ENCODE data around the gene EGF.
"Not testable (repeated sequence)": the region's sequence is repeated elsewhere in the genome, so short reads cannot be mapped to it uniquely, and the experiment has no call there.

Gene EGF

GRCh38 chr4:109998867-109999584, 86.3 kb downstream of the EGF start:
- no peak for DNase-seq

GRCh38 chr4:109999585-109999912, 86.9 kb downstream of the EGF start:
- no peak for DNase-seq

- no peak for DNase-seq
These were observed 89.6 kb downstream of the EGF start for GRCh38 chr4:110002326-110002725.

- no peak for DNase-seq
These were observed 90.9 kb downstream of the EGF start for GRCh38 chr4:110003401-110004187.

- no peak for DNase-seq
These were observed 91.9 kb downstream of the EGF start for GRCh38 chr4:110004556-110004955.

- peak in 1 of 2 experiments; percentile 1 for DNase-seq
These were observed 92.9 kb downstream of the EGF start for GRCh38 chr4:110005461-110006056.

- DNase-seq: no peak
These were observed 94.5 kb downstream of the EGF start for GRCh38 chr4:110007217-110007616.

GRCh38 chr4:110008540-110008939, 95.9 kb downstream of the EGF start:
- DNase-seq: no peak

GRCh38 chr4:110009550-110009949, 96.9 kb downstream of the EGF start:
- no peak for DNase-seq

- DNase-seq: no peak
These were observed 98.1 kb downstream of the EGF start for GRCh38 chr4:110010797-110011196.

- no peak for DNase-seq
These were observed 100.2 kb downstream of the EGF start for GRCh38 chr4:110012917-110013316.

- no peak for DNase-seq
These were observed 101.5 kb downstream of the EGF start for GRCh38 chr4:110014233-110014632.

- DNase-seq: no peak
These were observed 106.5 kb downstream of the EGF start for GRCh38 chr4:110019153-110019552.

- DNase-seq: no peak
These were observed 107.5 kb downstream of the EGF start for GRCh38 chr4:110020139-110020538.

- no peak for DNase-seq
These were observed 108.2 kb downstream of the EGF start for GRCh38 chr4:110020646-110021443.

GRCh38 chr4:110022457-110022856, 109.8 kb downstream of the EGF start:
- DNase-seq: no peak

- no peak for DNase-seq
These were observed 112.4 kb downstream of the EGF start for GRCh38 chr4:110025056-110025455.

GRCh38 chr4:110025718-110026117, 113.0 kb downstream of the EGF start:
- no peak for DNase-seq

- DNase-seq: no peak
These were observed 119.9 kb downstream of the EGF start for GRCh38 chr4:110032603-110033002.

GRCh38 chr4:110033355-110034025, 120.8 kb downstream of the EGF start:
- no peak for DNase-seq

GRCh38 chr4:110034026-110034393, 121.3 kb downstream of the EGF start:
- no peak for DNase-seq

GRCh38 chr4:110039164-110039563, 126.5 kb downstream of the EGF start:
- DNase-seq: not testable (repeated sequence)

GRCh38 chr4:110041735-110042134, 129.1 kb downstream of the EGF start:
- DNase-seq: no peak

Measured in cerebellar nuclear complex (tissue), 1 donor.